PC-9 (cell line): ENCODE data around the gene CDC42BPA.

ENCODE experiments used
- EZH2 ChIP-seq: fragments of 200-600 bp; sonication (generic); IDR thresholded peaks from 2 replicates; pipeline ENCODE4 v1.8.0; 2017; ENCODE audit warnings: antibody characterized with exemption, low read depth
- TF ChIP-seq, protein P1 (sequence below): fragments of 200-600 bp; sonication (generic); conservative IDR thresholded peaks from 2 replicates; pipeline ENCODE4 v1.6.1; 2017; ENCODE audit warnings: mixed run types, antibody characterized with exemption, mild to moderate bottlenecking, moderate library complexity

- TF ChIP-seq, protein P1, sequence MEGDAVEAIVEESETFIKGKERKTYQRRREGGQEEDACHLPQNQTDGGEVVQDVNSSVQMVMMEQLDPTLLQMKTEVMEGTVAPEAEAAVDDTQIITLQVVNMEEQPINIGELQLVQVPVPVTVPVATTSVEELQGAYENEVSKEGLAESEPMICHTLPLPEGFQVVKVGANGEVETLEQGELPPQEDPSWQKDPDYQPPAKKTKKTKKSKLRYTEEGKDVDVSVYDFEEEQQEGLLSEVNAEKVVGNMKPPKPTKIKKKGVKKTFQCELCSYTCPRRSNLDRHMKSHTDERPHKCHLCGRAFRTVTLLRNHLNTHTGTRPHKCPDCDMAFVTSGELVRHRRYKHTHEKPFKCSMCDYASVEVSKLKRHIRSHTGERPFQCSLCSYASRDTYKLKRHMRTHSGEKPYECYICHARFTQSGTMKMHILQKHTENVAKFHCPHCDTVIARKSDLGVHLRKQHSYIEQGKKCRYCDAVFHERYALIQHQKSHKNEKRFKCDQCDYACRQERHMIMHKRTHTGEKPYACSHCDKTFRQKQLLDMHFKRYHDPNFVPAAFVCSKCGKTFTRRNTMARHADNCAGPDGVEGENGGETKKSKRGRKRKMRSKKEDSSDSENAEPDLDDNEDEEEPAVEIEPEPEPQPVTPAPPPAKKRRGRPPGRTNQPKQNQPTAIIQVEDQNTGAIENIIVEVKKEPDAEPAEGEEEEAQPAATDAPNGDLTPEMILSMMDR, result no peak
- no peak for TF ChIP-seq EZH2
These were observed 341.9 kb downstream of the CDC42BPA start for GRCh38 chr1:226976276-226976977.
